ENCODE results near the gene MEP1B.

Gene MEP1B

DNA sequence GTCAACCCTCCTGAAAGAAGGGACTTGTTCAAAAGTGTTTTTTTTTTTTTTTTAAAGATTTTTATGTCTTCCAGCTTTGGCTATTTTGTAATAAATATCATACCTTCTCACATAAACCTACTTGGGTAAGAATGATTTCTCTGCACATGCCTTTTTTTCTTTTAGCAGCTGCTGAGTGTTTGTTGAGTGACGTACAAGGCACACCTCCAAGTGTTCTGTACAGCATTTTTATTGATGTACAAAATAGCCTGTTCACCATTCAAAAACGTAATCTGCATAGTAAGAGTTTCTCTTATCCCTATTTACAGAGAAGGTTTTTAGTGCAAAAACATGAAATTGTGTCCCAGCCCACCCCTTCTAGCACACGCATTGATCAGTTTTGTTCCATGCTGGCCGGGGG lies 77.6 kb downstream of the MEP1B start:
- Histone ChIP-seq H3K4me3 (ENCODE audit: insufficient read length, low read depth) (no peak overlapping the region), H3K9ac (ENCODE audit: insufficient read length, low read depth) (no peak overlapping the region), H3K27me3 (ENCODE audit: insufficient read depth, insufficient read length) (no peaks in the 10 kb centered on the region), H3K36me3 (ENCODE audit: insufficient read depth, insufficient read length, low read length) (no peaks in the 10 kb centered on the region), H3K4me1 (ENCODE audit: insufficient read depth, insufficient read length) (no peaks in the 10 kb centered on the region), H3K9me3 (ENCODE audit: insufficient read depth, low read length) (no peaks in the 10 kb centered on the region)
- TF ChIP-seq YY1 (IDR thresholded peaks at IDR 0.05; ENCODE audit: insufficient read depth, insufficient read length) (no peak), SUZ12 (IDR thresholded peaks at IDR 0.05; ENCODE audit: extremely low read depth, insufficient read depth, insufficient read length) (no peak), ZNF274 (IDR thresholded peaks at IDR 0.05; ENCODE audit: low read depth, low read length) (no peak)
- DNase-seq (ENCODE audit: low read depth, low spot score): no peak

Measured in NT2/D1 (cell line).